ENCODE data around the gene ANKRD17.

ANKRD17 gene

GRCh38 chr4:73212982-73213730 lies 45.4 kb downstream of the ANKRD17 start:
- Histone ChIP-seq H3K4me3 (IDR thresholded peaks at IDR 0.05; ENCODE audit: insufficient read depth, low read depth, low read length) (no peak overlapping the region), H3K4me1 (ENCODE audit: low read depth, poor library complexity, severe bottlenecking) (peaks cover 12% of the 10 kb centered on the region), H3K9ac (no peak overlapping the region), H4K20me1 (ENCODE audit: insufficient read depth) (peaks cover 14% of the 10 kb centered on the region; the same call in 1 of the 2 replicates), H3K27me3 (ENCODE audit: insufficient read depth, low read depth) (no peaks in the 10 kb centered on the region), H3K79me2 (ENCODE audit: insufficient read depth, low read depth) (peaks cover 94% of the 10 kb centered on the region), H3K36me3 (ENCODE audit: insufficient read depth) (no peaks in the 10 kb centered on the region), H3K27ac (no peak overlapping the region), H2AFZ (ENCODE audit: low read depth) (no peak overlapping the region), H3K4me2 (no peak overlapping the region)
- TF ChIP-seq, protein P1, sequence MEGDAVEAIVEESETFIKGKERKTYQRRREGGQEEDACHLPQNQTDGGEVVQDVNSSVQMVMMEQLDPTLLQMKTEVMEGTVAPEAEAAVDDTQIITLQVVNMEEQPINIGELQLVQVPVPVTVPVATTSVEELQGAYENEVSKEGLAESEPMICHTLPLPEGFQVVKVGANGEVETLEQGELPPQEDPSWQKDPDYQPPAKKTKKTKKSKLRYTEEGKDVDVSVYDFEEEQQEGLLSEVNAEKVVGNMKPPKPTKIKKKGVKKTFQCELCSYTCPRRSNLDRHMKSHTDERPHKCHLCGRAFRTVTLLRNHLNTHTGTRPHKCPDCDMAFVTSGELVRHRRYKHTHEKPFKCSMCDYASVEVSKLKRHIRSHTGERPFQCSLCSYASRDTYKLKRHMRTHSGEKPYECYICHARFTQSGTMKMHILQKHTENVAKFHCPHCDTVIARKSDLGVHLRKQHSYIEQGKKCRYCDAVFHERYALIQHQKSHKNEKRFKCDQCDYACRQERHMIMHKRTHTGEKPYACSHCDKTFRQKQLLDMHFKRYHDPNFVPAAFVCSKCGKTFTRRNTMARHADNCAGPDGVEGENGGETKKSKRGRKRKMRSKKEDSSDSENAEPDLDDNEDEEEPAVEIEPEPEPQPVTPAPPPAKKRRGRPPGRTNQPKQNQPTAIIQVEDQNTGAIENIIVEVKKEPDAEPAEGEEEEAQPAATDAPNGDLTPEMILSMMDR (conservative IDR thresholded peaks at IDR 0.05; ENCODE audit: low read depth, low read length) = no peak

- H3K4me1 ChIP-seq (ENCODE audit: low read depth, poor library complexity, severe bottlenecking) = peaks cover 19% of the 10 kb centered on the region
- H3K4me3 ChIP-seq (IDR thresholded peaks at IDR 0.05; ENCODE audit: insufficient read depth, low read depth, low read length) = no peak overlapping the region
- no peaks in the 10 kb centered on the region for H3K27me3 ChIP-seq (ENCODE audit: insufficient read depth, low read depth)
- peaks cover 91% of the 10 kb centered on the region for H3K79me2 ChIP-seq (ENCODE audit: insufficient read depth, low read depth)
- TF ChIP-seq, protein P1 (conservative IDR thresholded peaks at IDR 0.05; ENCODE audit: low read depth, low read length) = no peak
- H3K36me3 ChIP-seq (ENCODE audit: insufficient read depth) = no peaks in the 10 kb centered on the region
- H3K4me2 ChIP-seq = no peak overlapping the region
- no peak overlapping the region for H3K27ac ChIP-seq
- H4K20me1 ChIP-seq (ENCODE audit: insufficient read depth) = peaks cover 16% of the 10 kb centered on the region
- H2AFZ ChIP-seq (ENCODE audit: low read depth) = no peak overlapping the region
- no peak overlapping the region for H3K9ac ChIP-seq
Measured at GRCh38 chr4:73211968-73212367, 46.6 kb downstream of the ANKRD17 start.

- H3K4me3 ChIP-seq (IDR thresholded peaks at IDR 0.05; ENCODE audit: insufficient read depth, low read depth, low read length) = no peak overlapping the region
- no peak overlapping the region for H2AFZ ChIP-seq (ENCODE audit: low read depth)
- peaks cover 19% of the 10 kb centered on the region for H3K4me1 ChIP-seq (ENCODE audit: low read depth, poor library complexity, severe bottlenecking)
- no peaks in the 10 kb centered on the region for H3K36me3 ChIP-seq (ENCODE audit: insufficient read depth)
- peaks cover 24% of the 10 kb centered on the region for H4K20me1 ChIP-seq (ENCODE audit: insufficient read depth)
- H3K9ac ChIP-seq = no peak overlapping the region
- peaks cover 94% of the 10 kb centered on the region for H3K79me2 ChIP-seq (ENCODE audit: insufficient read depth, low read depth)
- TF ChIP-seq, protein P1 (conservative IDR thresholded peaks at IDR 0.05; ENCODE audit: low read depth, low read length) = no peak
- H3K27me3 ChIP-seq (ENCODE audit: insufficient read depth, low read depth) = no peaks in the 10 kb centered on the region
- H3K4me2 ChIP-seq = no peak overlapping the region
- no peak overlapping the region for H3K27ac ChIP-seq
Measured at GRCh38 chr4:73208376-73208775, 50.2 kb downstream of the ANKRD17 start.

DNA sequence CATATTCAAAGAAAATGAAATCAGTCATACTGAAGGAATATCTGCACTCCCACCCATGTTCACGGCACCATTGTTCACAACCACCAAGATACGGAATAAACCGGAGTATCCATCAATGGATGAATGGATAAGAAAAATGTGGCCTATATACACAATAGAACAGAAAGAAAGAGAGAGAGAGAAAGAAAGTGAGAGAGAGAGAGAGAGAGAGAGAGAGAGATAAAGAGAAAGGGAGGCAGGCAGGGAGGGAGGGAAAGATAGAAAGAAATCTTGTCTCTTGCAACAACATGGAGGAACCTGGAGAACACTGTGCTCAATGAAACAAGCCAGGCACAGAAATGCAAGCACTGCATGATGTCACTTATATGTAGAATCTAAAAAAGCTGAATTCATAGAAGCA lies 52.4 kb downstream of the ANKRD17 start:
- TF ChIP-seq, protein P1 (conservative IDR thresholded peaks at IDR 0.05; ENCODE audit: low read depth, low read length) = no peak
- H3K4me3 ChIP-seq (IDR thresholded peaks at IDR 0.05; ENCODE audit: insufficient read depth, low read depth, low read length) = no peak overlapping the region
- no peak overlapping the region for H2AFZ ChIP-seq (ENCODE audit: low read depth)
- peaks cover 20% of the 10 kb centered on the region for H3K4me1 ChIP-seq (ENCODE audit: low read depth, poor library complexity, severe bottlenecking)
- H3K36me3 ChIP-seq (ENCODE audit: insufficient read depth) = no peaks in the 10 kb centered on the region
- no peaks in the 10 kb centered on the region for H3K27me3 ChIP-seq (ENCODE audit: insufficient read depth, low read depth)
- H3K9ac ChIP-seq = no peak overlapping the region
- peaks cover 96% of the 10 kb centered on the region for H3K79me2 ChIP-seq (ENCODE audit: insufficient read depth, low read depth)
- H4K20me1 ChIP-seq (ENCODE audit: insufficient read depth) = peaks cover 30% of the 10 kb centered on the region
- H3K27ac ChIP-seq = no peak overlapping the region
- no peak overlapping the region for H3K4me2 ChIP-seq

All from KMS-11 (cell line).